Stimulated activated CD8-positive, alpha-beta memory T cell treated with anti-CD3 and anti-CD28 coated beads, Interleukin-7, amount 100 ng/mL, for 48 hours (primary cell): ENCODE data around the gene DUSP23.

Source experiments
- DNase-seq, 2 donors: peaks; one replicate each; pipeline ENCODE4 v3.0.0-alpha.2; 2020; ENCODE audit warnings: low read depth in 1 of 2; ENCODE audit errors: extremely low read depth in 1 of 2

DUSP23 gene

DNA sequence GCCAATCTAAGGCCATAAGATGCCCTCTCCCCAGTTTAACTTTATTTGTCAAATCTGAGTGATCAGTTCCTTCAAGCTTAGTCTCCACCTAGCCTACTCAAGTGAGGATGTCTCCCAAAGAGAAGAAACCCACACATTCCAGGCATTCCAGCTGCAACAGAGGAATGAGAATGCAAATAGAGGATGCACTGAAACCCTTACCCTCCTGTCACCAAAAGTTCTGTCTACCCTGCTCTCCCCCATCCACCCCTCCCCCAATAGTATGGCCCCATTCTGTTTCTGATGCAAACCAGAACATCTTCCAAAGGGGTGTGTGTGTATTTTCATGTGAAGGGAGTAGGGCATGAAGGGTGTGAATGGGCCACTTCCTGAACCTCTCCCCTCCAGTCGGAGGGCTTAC is 3.0 kb downstream of the DUSP23 start:
- DNase-seq: no peak

DNA sequence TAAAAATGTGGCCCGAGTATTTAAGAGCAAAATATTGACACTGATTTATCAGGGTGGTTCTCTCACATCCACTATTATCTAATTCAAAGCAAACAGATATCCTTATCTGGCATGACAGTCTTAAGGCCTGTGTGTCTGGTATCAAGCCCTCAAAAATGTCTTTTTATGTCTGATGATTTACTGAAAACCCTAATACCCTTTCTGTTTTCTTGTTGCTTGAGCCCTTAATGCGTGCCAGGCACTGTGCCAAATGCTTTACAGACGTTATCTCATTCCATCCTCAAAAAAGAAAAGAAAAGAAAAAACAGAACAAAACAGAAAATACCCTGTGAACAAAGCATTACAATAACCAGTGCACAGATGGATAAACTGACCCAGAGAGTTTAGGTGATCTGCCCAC is 5.7 kb downstream of the DUSP23 start:
- no peak for DNase-seq

- no peak for DNase-seq
These were observed 6.2 kb downstream of the DUSP23 start for GRCh38 chr1:159786966-159787365.

DNA sequence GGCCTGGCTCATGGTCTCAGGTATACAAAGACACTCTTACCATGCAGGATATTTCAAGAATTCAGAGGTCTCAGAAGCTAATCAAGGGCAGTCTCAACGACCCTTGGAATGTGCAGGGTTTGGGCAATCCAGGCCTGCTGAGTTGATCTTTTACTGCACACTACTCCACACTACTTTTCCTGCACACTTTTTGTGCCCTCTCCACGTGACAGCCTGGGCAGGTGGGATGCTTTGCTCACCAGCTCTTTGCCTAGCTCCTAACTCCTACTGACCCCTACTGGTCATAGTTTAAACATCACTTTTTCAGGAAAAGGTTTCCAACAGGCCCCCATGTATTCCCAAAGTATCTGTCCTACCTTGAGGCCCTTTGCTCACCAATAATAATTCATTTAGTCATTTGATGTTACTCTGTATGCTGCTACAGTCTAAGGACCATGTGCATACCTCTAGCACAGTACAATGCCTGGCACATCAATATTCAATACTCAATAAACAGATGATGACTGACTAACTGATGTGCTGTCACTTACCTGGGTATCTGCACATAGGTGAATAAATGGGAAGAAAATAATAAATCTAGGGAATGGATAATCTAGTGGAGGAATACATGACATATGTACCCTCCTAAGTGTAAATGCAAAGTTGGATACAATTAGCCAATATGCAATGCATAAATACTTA is 9.6 kb downstream of the DUSP23 start:
- DNase-seq: no peak

DNA sequence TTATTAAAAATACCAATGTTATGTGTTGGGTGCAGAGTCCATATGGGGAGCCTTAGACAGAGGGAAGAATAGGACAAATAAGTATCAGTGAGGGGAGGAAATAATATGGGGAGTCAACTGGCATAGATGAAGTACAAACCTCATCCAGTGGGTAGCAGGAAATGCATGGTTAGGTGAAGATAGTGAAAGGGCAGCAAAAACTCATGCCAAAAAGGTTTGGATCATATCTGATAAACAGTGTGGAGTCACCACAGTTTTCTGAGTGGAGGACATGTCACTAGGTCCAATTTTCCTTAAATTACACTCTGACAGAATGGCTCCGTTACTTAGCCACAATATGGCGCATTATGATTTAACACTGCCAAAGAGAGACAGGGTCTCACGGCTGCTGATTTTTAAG is 10.3 kb downstream of the DUSP23 start:
- no peak for DNase-seq

GRCh38 chr1:159791461-159791860 is 10.7 kb downstream of the DUSP23 start:
- DNase-seq: no peak

DNA sequence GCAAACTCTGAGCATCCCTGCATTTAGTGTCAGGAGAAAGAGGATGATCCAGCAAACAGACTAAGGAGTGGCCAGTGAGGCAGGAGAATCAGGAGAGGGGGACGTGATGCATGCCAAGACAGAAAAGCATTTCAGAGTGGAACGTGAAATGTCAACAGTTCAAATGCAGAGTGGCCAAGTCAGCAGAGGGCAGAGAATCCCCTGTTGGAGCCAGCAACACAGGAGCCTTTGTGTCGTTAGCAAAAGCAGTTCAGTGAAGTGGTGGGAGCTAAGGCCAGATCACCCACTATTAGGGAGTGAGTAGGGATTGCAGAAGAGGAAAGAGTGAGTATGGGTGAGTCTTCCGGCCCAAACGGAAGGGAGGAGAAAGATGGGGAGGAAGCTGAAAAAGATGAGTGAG is 14.8 kb downstream of the DUSP23 start:
- no peak for DNase-seq

GRCh38 chr1:159798893-159799292 is 18.1 kb downstream of the DUSP23 start:
- peak in 1 of 2 donors; percentile 12 for DNase-seq

DNA sequence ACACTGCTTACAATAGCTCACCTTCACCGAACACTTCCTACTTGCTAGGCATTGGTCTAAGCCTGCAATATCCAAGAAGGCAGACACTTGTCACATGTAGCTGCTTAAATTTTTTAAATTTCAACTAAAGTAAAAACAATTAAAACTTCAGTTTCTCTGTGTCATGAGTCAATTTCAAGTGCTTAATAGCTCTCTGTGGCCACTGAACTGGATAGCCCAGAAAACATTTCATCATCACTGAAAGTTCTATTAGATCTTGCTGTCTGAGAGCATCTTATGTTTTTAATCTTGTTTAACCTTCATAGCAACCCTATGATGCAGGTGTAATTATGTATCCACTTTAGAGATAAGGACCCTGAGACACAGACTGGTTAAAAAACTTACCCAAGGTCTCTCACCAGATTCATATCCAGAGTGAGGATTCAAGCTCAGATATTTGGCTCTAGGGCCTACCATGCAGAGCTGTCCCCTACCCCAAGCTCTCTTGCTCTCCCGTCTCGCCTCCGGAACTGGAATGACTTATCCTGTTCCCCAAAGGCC is 18.8 kb downstream of the DUSP23 start:
- DNase-seq: no peak

DNA sequence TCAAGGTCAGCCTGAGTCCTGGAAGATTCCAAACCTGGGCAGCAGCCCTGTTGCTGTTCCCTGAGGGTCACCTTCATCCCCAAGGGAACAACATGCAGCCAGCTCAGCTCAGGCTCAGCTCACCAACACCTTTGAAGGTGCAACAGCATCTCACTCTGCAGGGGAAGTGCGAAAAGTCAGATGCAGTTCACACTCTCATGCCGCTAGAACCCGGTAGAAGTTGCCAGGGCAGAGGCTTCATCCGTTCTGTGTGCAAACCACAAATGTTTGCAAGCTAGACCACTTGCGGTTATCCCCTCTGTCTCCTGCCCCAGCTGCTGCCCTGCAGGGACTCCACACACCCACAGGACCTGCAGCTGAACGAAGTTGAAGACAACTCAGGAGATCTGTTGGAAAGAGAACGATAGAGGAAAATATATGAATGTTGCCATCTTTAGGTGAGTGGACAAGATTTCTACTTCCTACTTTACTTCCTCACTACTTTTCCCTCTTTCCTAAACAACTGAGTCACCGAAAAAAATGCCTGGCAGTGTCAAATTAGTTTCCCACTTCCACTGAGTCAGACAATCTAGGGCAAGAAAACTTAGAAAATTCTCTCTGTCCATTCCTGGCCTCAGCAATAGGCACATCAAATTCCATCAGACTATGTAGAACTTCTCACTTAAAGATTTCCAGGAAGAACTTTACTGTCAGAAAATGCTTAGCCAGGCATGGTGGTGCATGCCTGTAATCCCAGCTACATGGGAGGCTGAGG is 19.6 kb downstream of the DUSP23 start:
- DNase-seq: peak; percentile 6 to 15

DNA sequence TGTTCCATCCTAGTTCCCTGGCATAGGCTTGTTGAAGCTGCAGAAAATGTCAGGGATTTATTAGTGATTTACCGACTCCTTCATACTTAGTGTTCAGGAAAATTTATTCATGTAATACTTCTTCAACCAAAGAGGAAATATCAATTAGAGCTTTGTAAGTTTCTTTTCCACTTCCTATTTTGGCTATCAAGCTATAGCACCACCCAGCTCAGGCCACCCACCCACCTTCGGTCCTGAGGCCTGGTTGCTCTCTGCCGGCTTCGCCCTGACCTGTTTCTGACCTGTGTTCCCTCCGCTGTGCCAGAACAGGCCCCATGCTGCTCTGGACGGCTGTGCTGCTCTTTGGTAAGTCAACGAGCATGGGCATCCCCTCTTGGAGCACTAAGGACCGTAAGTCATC is 21.3 kb downstream of the DUSP23 start, which contains the start of gene FCRL6:
FCRL6 (plus strand) TSS at position 250 of the 400 bp plus-strand sequence; CDS start at position 315, 65 bp downstream.
- no peak for DNase-seq

- DNase-seq: no peak
These were observed 23.4 kb downstream of the DUSP23 start for GRCh38 chr1:159803956-159804689.

DNA sequence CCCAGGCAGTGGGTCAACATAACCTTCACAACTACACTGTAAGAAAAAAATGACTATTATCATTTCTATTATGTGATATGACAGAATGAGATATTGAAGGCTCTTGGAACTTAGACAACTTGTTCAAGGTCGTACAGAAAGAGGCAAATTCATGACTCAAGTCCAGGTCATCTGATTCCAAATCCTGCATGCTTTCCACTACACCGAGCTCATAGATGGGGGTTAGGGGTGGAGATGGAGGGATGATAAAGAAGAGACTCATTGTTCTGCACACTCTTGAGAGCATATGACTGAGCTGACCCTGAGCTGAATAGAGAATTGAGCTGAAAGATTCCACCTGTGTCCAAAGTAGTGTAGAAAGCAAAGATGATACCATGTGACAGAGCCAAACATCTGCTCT is 24.2 kb downstream of the DUSP23 start:
- no peak for DNase-seq

- DNase-seq: no peak
These were observed 35.2 kb downstream of the DUSP23 start for GRCh38 chr1:159815926-159816325.

GRCh38 chr1:159817276-159818041 is 36.7 kb downstream of the DUSP23 start:
- DNase-seq: no peak

GRCh38 chr1:159821171-159821867 is 40.6 kb downstream of the DUSP23 start:
- no peak for DNase-seq

DNA sequence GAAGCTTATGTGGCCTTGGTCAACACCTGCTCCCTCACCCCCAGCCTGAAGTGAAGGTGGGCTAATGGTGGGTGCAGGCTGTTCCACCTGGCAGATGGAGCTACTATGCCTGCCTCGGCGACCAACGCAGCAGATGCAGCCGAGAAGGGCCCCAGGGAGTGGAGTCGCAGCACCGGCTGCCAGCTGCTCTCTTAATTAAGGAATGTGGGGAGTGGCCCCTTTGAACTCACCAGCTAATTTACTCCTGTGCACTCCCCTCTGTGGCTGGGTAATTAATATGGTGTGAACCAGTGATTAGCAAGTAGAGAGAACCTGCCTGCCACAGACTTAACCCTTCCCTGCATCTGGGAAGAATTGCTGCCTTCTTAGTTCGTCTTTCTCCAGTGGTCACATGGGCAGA is 42.6 kb downstream of the DUSP23 start:
- DNase-seq: no peak

DNA sequence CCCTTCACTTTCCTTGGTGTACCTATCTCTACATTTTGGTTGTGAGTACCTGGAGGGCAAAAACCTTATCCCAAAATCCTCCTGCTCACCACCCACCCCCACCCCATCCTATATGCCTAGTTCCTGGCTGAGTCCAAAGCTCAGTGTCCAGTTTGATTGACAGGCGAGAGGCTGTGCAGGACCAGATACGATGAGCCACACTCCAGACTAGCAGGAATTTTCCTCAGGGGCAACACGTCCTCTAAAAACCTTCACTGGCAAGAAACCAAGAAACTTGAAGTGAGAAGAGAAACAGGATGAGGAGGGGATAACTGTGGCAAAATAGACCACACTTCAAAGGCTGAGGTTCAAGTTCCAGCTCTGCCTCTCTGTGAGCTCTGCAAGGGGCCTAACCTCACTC is 44.8 kb downstream of the DUSP23 start:
- no peak for DNase-seq

- peak; percentile 56 for DNase-seq
These were observed 45.8 kb downstream of the DUSP23 start, which contains the start of gene SLAMF8 for GRCh38 chr1:159826441-159827101. TSS of gene SLAMF8 (plus strand) at chr1:159826873. CDS start at chr1:159826899, 26 bp downstream.
